Stimulated activated CD8-positive, alpha-beta memory T cell treated with anti-CD3 and anti-CD28 coated beads, Interleukin-7, amount 100 ng/mL, for 24 hours (primary cell): ENCODE measurements around the gene OSBPL2.
A peak's percentile ranks its signal among the peaks of the same experiment; 100 is the strongest.

Experiments
- DNase-seq: peaks from one replicate; pipeline ENCODE4 v3.0.0-alpha.2; 2020; ENCODE audit warnings: low read depth

The OSBPL2 gene

GRCh38 chr20:62237801-62238568 is at the start of gene OSBPL2:
Gene OSBPL2, plus strand, starts transcription at chr20:62238521. Its CDS starts 17,664 bp downstream, at chr20:62256185.
- peak; percentile 100 for DNase-seq

- no peak for DNase-seq
Measured at GRCh38 chr20:62190639-62191411, 47.5 kb upstream of the OSBPL2 start.

DNA sequence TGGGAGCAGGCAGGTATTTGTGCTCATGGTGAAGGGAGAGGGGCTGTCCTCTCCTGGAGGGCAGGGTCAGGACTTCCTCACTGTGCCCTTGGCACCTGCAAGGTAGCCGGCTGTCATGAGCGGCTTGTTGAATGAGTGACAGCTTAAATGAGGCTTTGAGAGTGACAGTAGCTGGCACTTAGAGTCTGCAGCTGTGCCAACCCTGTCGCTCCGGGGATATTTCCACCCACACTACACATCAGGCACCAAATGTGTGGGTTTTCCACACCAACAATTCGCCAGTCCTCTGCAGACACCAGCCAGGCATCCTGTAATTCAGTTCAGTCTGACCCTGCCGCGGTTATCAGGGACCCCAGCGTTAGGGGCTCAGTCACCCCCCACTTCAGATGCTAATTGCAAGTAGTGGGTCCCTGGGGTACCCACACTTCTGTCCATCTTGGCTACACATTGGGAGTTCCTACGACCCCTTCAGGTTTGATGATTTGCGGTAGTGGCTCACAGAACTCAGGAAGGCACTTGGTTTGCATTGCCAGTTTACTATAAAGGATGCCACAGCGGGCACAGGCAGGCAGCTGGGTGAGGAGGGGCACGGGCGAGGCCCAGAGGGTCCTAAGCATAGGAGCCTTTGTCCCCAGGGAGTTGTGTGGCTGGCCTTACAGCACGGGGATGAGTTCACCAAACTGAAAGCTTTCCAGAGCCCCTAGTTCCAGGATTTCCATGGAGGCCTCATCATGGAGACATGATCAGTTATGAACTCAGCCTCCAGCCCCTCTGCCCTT is 46.4 kb upstream of the OSBPL2 start:
- DNase-seq: no peak

DNA sequence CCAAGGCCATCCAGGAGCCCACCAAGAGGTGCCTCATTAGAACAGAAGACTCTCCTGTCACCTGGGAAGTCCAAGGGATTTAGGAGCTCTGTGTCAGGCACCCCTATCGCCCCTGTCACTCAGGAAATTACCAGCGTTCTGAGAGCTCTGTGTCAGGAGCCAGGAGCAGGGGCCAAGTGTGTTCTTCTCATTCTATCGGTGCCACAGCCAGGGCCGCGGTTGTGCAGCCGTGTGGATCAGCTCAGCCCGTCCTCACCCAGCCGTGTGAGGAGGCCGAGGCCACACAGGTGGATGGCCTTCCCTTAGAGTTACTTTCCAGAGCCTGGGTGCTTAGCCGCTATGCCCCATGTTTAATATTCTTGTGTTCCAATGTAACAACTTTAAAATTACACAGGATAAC is 45.7 kb upstream of the OSBPL2 start:
- no peak for DNase-seq

GRCh38 chr20:62193079-62194025 is 45.0 kb upstream of the OSBPL2 start:
- DNase-seq: no peak

- no peak for DNase-seq
Measured at GRCh38 chr20:62195075-62195405, 43.3 kb upstream of the OSBPL2 start.

- DNase-seq: no peak
Measured at GRCh38 chr20:62195736-62196135, 42.6 kb upstream of the OSBPL2 start.

DNA sequence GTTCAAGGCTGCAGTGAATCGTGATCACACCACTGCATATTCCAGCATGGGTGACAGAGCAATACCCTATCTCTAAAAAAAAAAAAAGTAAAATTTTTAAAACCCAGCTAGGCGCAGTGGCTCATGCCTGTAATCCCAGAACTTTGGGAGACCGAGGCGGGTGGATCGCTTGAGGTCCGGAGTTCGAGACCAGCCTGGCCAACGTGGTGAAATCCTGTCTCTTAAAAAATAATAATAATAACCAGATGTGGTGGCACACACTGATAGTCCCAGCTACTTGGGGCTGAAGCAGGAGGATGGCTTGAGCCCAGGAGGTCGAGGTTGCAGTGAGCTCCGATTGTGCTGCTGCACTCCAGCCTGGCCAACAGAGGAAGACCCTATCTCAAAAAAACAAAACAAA is 42.0 kb upstream of the OSBPL2 start:
- DNase-seq: no peak

GRCh38 chr20:62197311-62197710 is 41.0 kb upstream of the OSBPL2 start:
- no peak for DNase-seq

DNA sequence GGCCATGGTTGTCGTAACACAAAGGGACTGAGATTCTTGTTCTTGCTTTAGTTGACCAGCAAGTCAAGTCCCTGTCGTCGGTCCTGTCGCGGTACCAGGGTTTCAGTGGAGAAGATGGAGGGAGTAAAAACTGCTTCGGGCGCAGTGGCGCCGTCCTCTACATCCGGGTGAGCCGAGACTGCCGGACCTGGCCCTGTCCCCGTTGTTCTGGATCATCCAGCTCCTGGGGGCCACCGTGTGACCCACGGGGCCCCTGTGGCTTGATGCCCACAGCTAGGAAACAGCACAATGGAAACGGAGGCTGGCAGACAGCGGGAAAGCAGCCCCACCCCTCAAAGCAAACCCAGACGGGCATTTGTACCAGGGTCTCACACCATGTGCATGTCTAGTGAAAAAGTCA is 40.5 kb upstream of the OSBPL2 start:
- DNase-seq: no peak

- DNase-seq: no peak
Measured at GRCh38 chr20:62198496-62198895, 39.8 kb upstream of the OSBPL2 start.

- no peak for DNase-seq
Measured at GRCh38 chr20:62198931-62199330, 39.4 kb upstream of the OSBPL2 start.

DNA sequence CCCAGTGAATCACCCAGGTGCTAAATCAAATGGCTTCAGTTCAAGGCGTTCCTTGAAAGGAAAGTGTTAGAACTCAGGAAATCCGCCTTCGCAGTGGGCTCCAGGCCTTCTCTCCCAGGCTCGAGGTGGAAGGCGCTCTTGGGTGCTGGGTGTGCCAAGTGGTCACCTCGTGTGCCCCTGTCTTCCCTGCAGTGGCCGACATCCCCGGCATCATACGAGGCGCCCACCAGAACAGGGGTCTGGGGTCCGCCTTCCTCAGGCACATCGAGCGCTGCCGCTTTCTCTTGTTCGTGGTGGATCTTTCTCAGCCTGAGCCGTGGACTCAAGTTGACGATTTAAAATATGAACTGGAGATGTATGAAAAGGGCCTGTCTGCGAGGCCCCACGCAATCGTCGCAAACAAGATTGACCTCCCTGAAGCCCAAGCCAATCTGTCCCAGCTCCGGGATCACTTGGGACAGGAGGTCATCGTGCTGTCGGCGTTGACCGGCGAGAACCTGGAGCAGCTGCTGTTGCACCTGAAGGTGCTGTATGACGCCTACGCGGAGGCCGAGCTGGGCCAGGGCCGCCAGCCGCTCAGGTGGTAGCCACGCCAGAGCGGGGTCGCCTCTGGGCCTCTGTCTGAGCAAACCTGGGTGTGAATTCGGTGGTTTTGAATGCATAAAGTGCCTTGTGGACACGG is 37.7 kb upstream of the OSBPL2 start:
- DNase-seq: no peak

- DNase-seq: no peak
Measured at GRCh38 chr20:62201173-62202082, 36.9 kb upstream of the OSBPL2 start.

- DNase-seq: no peak
Measured at GRCh38 chr20:62202083-62202395, 36.3 kb upstream of the OSBPL2 start.

GRCh38 chr20:62202676-62203377 is 35.5 kb upstream of the OSBPL2 start:
- no peak for DNase-seq

DNA sequence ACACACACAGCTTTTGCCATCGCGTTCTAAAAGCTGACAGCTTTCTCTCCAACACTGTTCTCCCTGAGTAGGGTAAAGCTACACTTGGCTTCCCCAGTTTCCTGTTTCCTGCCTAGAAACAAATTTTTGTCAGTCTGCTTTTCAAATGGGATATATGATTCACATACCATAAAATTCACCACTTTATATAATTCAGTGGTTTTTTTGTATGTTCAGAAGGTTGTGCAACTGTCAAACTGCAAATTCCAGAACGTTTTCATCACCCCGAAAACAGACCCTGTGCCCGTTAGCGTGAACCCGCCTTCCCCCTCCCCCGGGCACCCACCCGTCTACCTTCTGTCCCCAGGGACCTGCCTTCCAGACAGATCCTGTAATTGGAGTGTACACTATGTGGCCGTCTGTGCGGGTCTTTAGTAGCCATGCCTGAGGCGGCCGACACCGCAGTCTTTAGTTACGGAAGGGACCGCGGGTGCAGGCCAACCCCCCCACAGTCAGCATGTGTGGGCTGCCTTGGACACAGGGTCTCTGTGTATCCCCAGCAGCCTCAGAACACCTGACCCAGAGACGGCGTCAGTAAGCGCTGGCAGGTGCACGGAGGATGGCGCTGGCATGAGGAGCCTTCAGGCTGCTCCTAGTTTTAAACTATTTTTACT is 34.8 kb upstream of the OSBPL2 start:
- no peak for DNase-seq

GRCh38 chr20:62205618-62206387 is 32.5 kb upstream of the OSBPL2 start:
- no peak for DNase-seq
